ENCODE results near the gene OTOP3. TPM values are rescaled to one million over a fixed set of nuclear protein-coding genes. Genes with fewer than 3 reads are reported as not detected.
"Not testable (repeated sequence)": the region's sequence is repeated elsewhere in the genome, so short reads cannot be mapped to it uniquely, and the experiment has no call there.

The OTOP3 gene
- total RNA-seq, 1 experiment from 2014 or later = not detected

DNA sequence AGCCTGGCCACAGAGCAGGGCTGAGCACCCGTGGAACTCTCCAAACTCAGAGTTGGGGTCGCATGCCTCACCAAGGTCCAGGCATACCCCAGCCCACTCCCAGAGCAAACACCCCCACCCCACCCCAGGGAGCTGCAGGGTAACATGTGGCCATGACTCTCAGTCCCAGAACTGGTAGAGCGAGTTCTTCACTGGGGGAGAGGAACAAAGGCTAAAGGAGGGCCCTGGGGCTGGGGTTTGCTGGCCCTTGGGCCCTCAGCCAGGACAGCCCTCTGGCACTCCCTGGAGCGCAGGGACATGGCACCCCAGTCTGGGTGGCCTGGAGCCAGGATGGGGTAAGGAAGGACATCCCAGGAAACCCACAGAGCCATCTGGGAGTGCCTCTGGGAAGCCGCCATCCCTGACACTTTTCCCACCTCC is 32.7 kb downstream of the OTOP3 start:
- Histone ChIP-seq H3K27me3 (replicated peaks) (peaks cover 33% of the 10 kb centered on the region), H3K36me3 (no peaks in the 10 kb centered on the region), H3K4me3 (no peak overlapping the region), H3K9me3 (replicated peaks) (peaks cover 3% of the 10 kb centered on the region; the same call in 1 of the 2 replicates), H3K4me1 (replicated peaks) (peaks cover 8% of the 10 kb centered on the region), H3K27ac (no peak overlapping the region)
- DNase-seq (ENCODE audit: low read depth in 1 of 2, low spot score in 2 of 2) = no peak

DNA sequence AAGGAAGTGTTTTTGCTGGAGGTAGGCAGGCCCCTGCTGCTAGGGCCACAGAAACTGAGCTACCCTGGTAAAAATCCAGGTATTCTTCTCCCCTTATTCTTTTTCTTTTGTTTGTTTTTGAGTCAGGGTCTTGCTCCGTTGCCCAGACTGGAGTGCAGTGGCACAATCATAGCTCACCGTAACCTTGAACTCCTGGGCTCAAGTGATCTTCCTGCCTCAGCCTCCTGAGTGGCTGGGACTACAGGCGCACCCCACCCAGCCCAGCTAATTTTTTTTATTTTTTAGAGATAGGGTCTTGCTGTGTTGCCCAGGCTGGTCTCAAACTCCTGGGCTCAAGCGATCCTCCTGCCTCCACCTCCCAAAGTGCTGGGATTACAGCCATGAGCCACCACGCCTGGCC is 33.8 kb downstream of the OTOP3 start:
- not testable (repeated sequence) for H3K27ac ChIP-seq; DNase-seq (ENCODE audit: low read depth in 1 of 2, low spot score in 2 of 2); H3K9me3 ChIP-seq (replicated peaks); H3K36me3 ChIP-seq; H3K4me3 ChIP-seq; H3K4me1 ChIP-seq (replicated peaks)
- peaks cover 45% of the 10 kb centered on the region for H3K27me3 ChIP-seq (replicated peaks)

GRCh38 chr17:74970395-74970794 is 34.7 kb downstream of the OTOP3 start:
- no peaks in the 10 kb centered on the region for H3K36me3 ChIP-seq
- peaks cover 3% of the 10 kb centered on the region; the same call in 1 of the 2 replicates for H3K9me3 ChIP-seq (replicated peaks)
- peaks cover 54% of the 10 kb centered on the region for H3K27me3 ChIP-seq (replicated peaks)
- H3K4me3 ChIP-seq = no peak overlapping the region
- no peak for DNase-seq (ENCODE audit: low read depth in 1 of 2, low spot score in 2 of 2)
- no peak overlapping the region for H3K27ac ChIP-seq
- peaks cover 8% of the 10 kb centered on the region for H3K4me1 ChIP-seq (replicated peaks)

DNA sequence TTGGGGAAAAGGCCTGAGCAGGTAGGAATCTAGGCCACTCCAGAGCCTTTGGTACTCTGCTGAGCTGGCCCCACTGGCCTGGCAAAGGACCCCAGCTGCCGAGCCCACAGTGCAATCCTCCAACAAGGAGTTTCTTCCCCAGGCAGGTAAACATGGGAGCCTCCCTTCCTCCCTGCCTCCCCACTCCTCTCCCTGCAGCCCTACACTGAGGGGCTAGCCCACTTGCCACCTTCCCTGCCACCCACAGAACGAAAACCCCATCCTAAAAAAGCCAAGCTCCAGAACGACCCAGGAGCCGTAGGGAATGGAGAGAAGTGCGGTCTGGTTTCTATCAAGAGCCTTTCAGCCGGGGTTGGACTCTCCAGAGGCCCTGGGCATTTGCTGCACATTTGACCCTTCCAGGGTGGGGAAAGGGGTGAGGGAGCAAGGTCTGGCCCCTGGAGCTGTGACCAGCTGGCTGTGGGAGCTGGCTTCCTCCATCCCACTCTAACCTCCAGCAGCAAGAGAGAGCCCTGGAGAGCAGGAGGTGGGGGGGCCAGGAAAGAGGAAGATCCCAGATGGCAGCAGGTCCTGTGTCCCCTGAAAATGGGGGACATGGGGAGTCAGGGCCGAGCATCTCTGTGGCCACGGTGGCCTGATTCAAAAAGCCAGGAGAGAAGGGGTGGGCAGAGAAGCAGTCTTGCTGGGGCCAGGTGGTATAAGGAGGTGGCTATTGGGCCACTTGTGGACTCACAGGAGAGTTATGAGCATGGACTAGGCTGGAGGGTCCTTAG is 35.6 kb downstream of the OTOP3 start:
- Histone ChIP-seq H3K36me3 (no peaks in the 10 kb centered on the region), H3K4me3 (no peak overlapping the region), H3K9me3 (replicated peaks) (peaks cover 3% of the 10 kb centered on the region; the same call in 1 of the 2 replicates), H3K27me3 (replicated peaks) (peaks cover 57% of the 10 kb centered on the region), H3K27ac (no peak overlapping the region), H3K4me1 (replicated peaks) (peaks cover 8% of the 10 kb centered on the region)
- no peak for DNase-seq (ENCODE audit: low read depth in 1 of 2, low spot score in 2 of 2)

- H3K4me1 ChIP-seq (replicated peaks) = peaks cover 8% of the 10 kb centered on the region
- DNase-seq (ENCODE audit: low read depth in 1 of 2, low spot score in 2 of 2) = no peak
- H3K9me3 ChIP-seq (replicated peaks) = peaks cover 3% of the 10 kb centered on the region; the same call in 1 of the 2 replicates
- no peak overlapping the region for H3K4me3 ChIP-seq
- no peaks in the 10 kb centered on the region for H3K36me3 ChIP-seq
- no peak overlapping the region for H3K27ac ChIP-seq
- H3K27me3 ChIP-seq (replicated peaks) = peaks cover 58% of the 10 kb centered on the region
Measured at GRCh38 chr17:74971842-74972106, 36.1 kb downstream of the OTOP3 start.

- Histone ChIP-seq H3K4me3 (0 out of 2 replicates have a peak within 1 kb of the TSS, but pooled peaks have one; percentile 10), H3K4me1 (replicated peaks) (peaks cover 8% of the 10 kb centered on the region), H3K36me3 (no peaks in the 10 kb centered on the region), H3K27ac (no peak within 1 kb of the TSS), H3K27me3 (replicated peaks) (peaks cover 58% of the 10 kb centered on the region), H3K9me3 (replicated peaks) (peaks cover 3% of the 10 kb centered on the region; the same call in 1 of the 2 replicates)
- DNase-seq (ENCODE audit: low read depth in 1 of 2, low spot score in 2 of 2) = peak in 1 of 2 experiments; percentile 53
Measured at GRCh38 chr17:74972107-74972972, 36.6 kb downstream of the OTOP3 start, which contains the start of gene HID1. HID1 (minus strand) TSS chr17:74972759; CDS start chr17:74972656, 103 bp downstream.

- H3K4me1 ChIP-seq (replicated peaks) = peaks cover 8% of the 10 kb centered on the region
- no peak overlapping the region for H3K27ac ChIP-seq
- peaks cover 58% of the 10 kb centered on the region for H3K27me3 ChIP-seq (replicated peaks)
- H3K9me3 ChIP-seq (replicated peaks) = peaks cover 3% of the 10 kb centered on the region; the same call in 1 of the 2 replicates
- no peaks in the 10 kb centered on the region for H3K36me3 ChIP-seq
- no peak for DNase-seq (ENCODE audit: low read depth in 1 of 2, low spot score in 2 of 2)
- H3K4me3 ChIP-seq = no peak overlapping the region
Measured at GRCh38 chr17:74972973-74973328, 37.3 kb downstream of the OTOP3 start.

DNA sequence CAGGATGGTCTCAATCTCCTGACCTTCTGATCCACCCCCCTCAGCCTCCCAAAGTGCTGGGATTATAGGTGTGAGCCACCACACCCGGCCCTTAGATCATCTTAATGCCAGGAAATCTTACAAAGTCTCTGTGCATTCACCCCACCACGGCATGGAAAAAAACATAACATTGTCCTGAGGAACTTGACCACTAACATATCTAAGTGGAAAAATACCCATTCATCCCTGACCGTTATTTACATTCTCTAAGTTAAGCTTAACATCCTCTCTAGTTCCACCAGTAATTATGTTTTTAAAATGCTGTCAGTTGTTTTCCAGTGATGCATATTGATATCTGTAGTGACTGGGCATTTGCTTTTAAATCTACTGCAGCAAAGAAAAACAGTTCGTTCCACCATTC is 40.2 kb downstream of the OTOP3 start:
- H3K27me3 ChIP-seq (replicated peaks) = peaks cover 49% of the 10 kb centered on the region
- H3K9me3 ChIP-seq (replicated peaks) = peaks cover 3% of the 10 kb centered on the region; the same call in 1 of the 2 replicates
- DNase-seq (ENCODE audit: low read depth in 1 of 2, low spot score in 2 of 2) = no peak
- H3K4me1 ChIP-seq (replicated peaks) = peaks cover 8% of the 10 kb centered on the region
- H3K27ac ChIP-seq = no peak overlapping the region
- no peaks in the 10 kb centered on the region for H3K36me3 ChIP-seq
- H3K4me3 ChIP-seq = no peak overlapping the region

DNA sequence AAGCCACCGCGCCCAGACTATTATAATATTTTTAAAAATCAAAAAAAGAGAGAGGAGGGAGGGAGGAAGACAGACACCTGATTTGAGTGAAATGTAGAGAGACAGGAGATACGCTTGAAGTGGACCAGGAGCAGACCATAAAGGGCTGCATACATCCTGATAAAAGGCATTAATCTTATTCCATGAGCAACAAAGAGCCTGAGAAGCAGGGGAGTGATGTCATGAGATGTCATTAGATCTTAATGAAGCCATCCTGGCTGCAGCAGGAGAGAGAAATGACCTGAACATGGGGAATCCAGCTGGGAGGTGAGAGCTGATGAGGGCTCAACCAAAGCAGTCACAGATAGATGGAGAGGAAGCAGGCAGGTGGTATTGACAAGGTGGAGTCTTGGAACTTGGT is 42.1 kb downstream of the OTOP3 start:
- no peak overlapping the region for H3K4me3 ChIP-seq
- DNase-seq (ENCODE audit: low read depth in 1 of 2, low spot score in 2 of 2) = no peak
- no peak overlapping the region for H3K27ac ChIP-seq

DNA sequence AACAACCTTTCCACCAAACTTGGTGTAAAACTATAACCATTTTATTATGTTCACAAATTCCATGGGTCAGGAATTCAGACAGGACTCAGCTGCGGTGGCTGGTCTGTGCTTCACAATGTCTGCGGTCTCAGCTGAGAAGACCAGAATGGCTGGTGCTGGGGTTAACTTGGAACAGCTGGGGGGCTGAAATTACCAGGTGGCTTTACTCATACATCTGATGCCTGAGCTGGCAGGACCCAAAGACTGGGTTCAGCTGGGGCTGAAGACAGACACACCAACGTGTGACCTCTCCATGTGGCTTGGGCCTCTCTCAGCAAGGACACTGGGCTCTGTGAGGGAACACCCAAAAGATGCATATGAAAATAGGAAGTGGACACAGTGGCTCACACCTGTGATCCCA is 42.5 kb downstream of the OTOP3 start:
- H3K9me3 ChIP-seq (replicated peaks) = no peaks in the 10 kb centered on the region
- H3K4me1 ChIP-seq (replicated peaks) = peaks cover 19% of the 10 kb centered on the region
- H3K27ac ChIP-seq = no peak overlapping the region
- peak in 1 of 2 experiments; percentile 39 for DNase-seq (ENCODE audit: low read depth in 1 of 2, low spot score in 2 of 2)
- H3K27me3 ChIP-seq (replicated peaks) = peaks cover 26% of the 10 kb centered on the region
- H3K36me3 ChIP-seq = no peaks in the 10 kb centered on the region
- no peak overlapping the region for H3K4me3 ChIP-seq

More for the DNA sequence above, 42.1 kb downstream of the OTOP3 start:
- no peaks in the 10 kb centered on the region for H3K9me3 ChIP-seq (replicated peaks)
- H3K27me3 ChIP-seq (replicated peaks) = peaks cover 30% of the 10 kb centered on the region
- H3K4me1 ChIP-seq (replicated peaks) = peaks cover 20% of the 10 kb centered on the region
- H3K36me3 ChIP-seq = no peaks in the 10 kb centered on the region

- no peaks in the 10 kb centered on the region for H3K36me3 ChIP-seq
- H3K27ac ChIP-seq = no peak overlapping the region
- no peak overlapping the region for H3K4me3 ChIP-seq
- H3K4me1 ChIP-seq (replicated peaks) = peaks cover 19% of the 10 kb centered on the region
- no peaks in the 10 kb centered on the region for H3K9me3 ChIP-seq (replicated peaks)
- peak in 1 of 2 experiments; percentile 42 for DNase-seq (ENCODE audit: low read depth in 1 of 2, low spot score in 2 of 2)
- peaks cover 12% of the 10 kb centered on the region for H3K27me3 ChIP-seq (replicated peaks)
Measured at GRCh38 chr17:74979408-74980146, 43.9 kb downstream of the OTOP3 start.

DNA sequence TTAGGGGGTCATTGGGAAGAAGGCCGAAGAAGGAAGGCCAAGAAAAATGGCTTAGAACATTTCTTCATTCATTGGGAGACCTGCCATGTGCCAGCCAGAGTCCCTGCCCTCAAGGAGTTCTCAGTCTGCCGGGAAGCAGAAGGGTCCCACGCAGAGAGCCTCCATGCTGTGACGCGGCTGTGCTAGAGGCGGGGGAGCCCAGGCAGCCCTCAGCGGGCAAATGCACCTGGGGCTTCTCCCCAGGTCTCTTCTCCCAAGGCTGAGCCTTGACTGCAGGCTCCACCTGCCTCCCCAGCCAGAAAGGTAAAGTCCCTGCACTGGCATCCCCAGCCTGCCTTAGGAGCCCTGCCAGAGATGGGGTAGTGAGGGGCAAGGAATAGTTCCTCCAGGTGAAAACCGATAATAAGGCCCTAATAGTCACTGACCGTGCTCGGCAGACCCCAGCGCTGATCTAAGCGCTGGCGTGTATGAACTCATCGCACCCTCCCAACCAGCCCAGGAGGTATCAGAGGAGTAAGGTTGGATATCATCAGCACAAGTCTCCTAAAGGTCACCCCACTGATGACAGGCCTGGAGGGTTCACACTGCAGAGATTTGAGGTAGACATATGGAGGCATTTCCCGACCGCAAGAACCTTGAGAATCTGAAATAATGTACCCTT is 45.8 kb downstream of the OTOP3 start:
- no peaks in the 10 kb centered on the region for H3K36me3 ChIP-seq
- H3K4me1 ChIP-seq (replicated peaks) = peaks cover 19% of the 10 kb centered on the region
- no peaks in the 10 kb centered on the region for H3K9me3 ChIP-seq (replicated peaks)
- no peaks in the 10 kb centered on the region; the same call in 1 of the 2 replicates for H3K27me3 ChIP-seq (replicated peaks)
- H3K27ac ChIP-seq = peak overlapping the region; percentile 59
- peak overlapping the region; percentile 51 for H3K4me3 ChIP-seq
- DNase-seq (ENCODE audit: low read depth in 1 of 2, low spot score in 2 of 2) = no peak
